Lower leg skin (tissue), 3 donors: ENCODE data around the gene BLID.

Source experiments
- POLR2A ChIP-seq, 2 donors: fragments of 450-650 bp; IDR thresholded peaks; one replicate each; pipeline ENCODE4 v1.6.1; 2016 to 2017; ENCODE audit warnings: antibody characterized with exemption in 2 of 2, mild to moderate bottlenecking in 1 of 2, moderate library complexity in 1 of 2
- TF ChIP-seq, protein P1 (sequence below), 3 donors: fragments of 450-650 bp; IDR thresholded peaks; one replicate each; pipeline ENCODE4 v1.5.1; 2016; ENCODE audit warnings: antibody characterized with exemption in 3 of 3, mild to moderate bottlenecking in 3 of 3, moderate library complexity in 2 of 3

DNA sequence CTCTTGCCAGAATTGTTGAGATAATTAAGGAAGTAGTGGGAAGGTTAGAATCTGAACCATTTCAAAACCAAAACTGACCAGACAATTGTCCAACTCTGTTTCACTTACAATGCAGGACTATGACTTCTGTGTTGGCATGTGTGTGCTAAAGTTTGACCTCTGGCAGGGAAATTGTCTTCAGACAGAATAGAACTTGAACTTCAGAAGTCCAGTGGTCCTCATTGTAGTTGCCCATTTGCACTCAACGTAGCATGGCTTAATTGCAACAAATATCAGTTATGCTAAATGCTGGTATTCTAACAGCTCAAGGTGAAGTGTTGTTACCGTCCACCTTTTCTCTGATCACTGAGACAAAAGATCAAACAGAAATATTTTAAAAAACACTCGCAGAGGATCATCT lies 47.2 kb downstream of the BLID start:
- TF ChIP-seq, protein P1, sequence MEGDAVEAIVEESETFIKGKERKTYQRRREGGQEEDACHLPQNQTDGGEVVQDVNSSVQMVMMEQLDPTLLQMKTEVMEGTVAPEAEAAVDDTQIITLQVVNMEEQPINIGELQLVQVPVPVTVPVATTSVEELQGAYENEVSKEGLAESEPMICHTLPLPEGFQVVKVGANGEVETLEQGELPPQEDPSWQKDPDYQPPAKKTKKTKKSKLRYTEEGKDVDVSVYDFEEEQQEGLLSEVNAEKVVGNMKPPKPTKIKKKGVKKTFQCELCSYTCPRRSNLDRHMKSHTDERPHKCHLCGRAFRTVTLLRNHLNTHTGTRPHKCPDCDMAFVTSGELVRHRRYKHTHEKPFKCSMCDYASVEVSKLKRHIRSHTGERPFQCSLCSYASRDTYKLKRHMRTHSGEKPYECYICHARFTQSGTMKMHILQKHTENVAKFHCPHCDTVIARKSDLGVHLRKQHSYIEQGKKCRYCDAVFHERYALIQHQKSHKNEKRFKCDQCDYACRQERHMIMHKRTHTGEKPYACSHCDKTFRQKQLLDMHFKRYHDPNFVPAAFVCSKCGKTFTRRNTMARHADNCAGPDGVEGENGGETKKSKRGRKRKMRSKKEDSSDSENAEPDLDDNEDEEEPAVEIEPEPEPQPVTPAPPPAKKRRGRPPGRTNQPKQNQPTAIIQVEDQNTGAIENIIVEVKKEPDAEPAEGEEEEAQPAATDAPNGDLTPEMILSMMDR (IDR thresholded peaks at IDR 0.05), result no peak
- TF ChIP-seq POLR2A (IDR thresholded peaks at IDR 0.05), result no peak
